ENCODE results near the gene STH.

DNA sequence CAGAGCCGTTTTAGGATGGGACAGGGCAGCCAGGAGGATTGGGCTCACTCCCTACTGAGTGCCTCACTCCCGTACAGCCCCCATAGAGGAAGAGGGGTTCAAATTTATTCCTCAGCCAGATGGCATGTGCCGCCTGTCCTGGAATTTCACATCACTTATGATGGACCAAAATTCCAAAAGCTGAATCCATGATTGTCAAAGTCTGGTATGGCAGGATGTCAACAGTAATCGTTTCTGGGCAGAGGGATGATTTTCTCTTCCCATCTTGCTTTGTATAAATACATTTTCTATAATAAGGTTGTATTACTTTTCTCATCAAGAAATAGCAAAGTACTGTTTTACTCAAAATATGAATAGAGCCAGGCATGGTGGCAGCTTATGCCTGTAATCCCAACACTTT is 38.7 kb upstream of the STH start:
- TF ChIP-seq, protein P1, sequence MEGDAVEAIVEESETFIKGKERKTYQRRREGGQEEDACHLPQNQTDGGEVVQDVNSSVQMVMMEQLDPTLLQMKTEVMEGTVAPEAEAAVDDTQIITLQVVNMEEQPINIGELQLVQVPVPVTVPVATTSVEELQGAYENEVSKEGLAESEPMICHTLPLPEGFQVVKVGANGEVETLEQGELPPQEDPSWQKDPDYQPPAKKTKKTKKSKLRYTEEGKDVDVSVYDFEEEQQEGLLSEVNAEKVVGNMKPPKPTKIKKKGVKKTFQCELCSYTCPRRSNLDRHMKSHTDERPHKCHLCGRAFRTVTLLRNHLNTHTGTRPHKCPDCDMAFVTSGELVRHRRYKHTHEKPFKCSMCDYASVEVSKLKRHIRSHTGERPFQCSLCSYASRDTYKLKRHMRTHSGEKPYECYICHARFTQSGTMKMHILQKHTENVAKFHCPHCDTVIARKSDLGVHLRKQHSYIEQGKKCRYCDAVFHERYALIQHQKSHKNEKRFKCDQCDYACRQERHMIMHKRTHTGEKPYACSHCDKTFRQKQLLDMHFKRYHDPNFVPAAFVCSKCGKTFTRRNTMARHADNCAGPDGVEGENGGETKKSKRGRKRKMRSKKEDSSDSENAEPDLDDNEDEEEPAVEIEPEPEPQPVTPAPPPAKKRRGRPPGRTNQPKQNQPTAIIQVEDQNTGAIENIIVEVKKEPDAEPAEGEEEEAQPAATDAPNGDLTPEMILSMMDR (IDR thresholded peaks at IDR 0.05), result no peak
- TF ChIP-seq EZH2 (IDR thresholded peaks at IDR 0.05), result no peak

Data from neural progenitor cell (in vitro differentiated cells).